Measurements from ENCODE around the gene TMEM154. TPM values are rescaled to one million over a fixed set of nuclear protein-coding genes. Genes with fewer than 3 reads are reported as not detected.
A peak's percentile ranks its signal among the peaks of the same experiment; 100 is the strongest.

Gene TMEM154
- total RNA-seq, 3 donors from 2014 or later (not counting 1 experiment from before 2014, with no cell fraction given), result 9.8 to 45.4 (median 10.5) TPM

DNA sequence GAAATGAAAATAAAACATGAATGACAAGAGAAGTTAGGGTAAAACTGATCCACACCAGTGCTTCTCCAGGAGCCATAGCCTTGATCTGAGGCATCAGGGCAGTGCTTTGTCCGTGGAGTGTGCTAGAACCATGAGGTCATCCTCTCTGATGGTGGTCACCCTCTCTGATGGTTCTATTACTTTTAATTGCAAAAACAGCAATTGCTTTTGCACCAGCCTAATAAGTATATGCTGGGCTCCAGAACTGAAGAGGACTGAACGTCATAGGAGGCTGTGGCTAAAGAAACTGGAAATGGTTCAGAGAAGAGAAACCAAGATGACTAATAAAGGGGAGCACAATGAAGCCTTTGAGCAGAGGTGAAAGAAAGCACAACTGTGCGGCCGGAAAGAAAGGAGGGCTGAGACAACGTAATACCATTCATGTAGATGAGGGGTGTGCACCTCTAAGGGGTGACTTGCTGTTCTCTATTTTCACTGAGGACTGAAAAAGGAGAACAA, 17.0 kb upstream of the TMEM154 start:
- Histone ChIP-seq H3K9me3 (ENCODE audit: control insufficient read depth, insufficient read depth, low read length) (no peaks in the 10 kb centered on the region), H3K27me3 (ENCODE audit: control insufficient read depth, insufficient read depth, low read length) (no peaks in the 10 kb centered on the region), H3K4me3 (ENCODE audit: low read length) (no peak overlapping the region), H3K4me1 (ENCODE audit: control insufficient read depth, insufficient read depth, low read length) (no peaks in the 10 kb centered on the region), H3K36me3 (ENCODE audit: control insufficient read depth, insufficient read depth, low read length) (no peaks in the 10 kb centered on the region), H3K27ac (ENCODE audit: low read length) (peak overlapping the region; percentile 15)
- H3K4me1 Mint-ChIP-seq, result peaks cover 6 to 7% of the 10 kb centered on the region in 2 donors
- DNase-seq (peak in 1 of 2 donors; percentile 69), ATAC-seq (peak; percentile 63 to 91 (median 81))
- 67% methylated on average over 5 of the region's 5 CpGs for WGBS (ENCODE audit: insufficient coverage)
- no peaks in the 10 kb centered on the region for H3K36me3 Mint-ChIP-seq
- intact Hi-C loops (cut with micrococcal nuclease), result no loop called here
- H3K9me3 Mint-ChIP-seq, result no peaks in the 10 kb centered on the region
- TF ChIP-seq, protein P1, sequence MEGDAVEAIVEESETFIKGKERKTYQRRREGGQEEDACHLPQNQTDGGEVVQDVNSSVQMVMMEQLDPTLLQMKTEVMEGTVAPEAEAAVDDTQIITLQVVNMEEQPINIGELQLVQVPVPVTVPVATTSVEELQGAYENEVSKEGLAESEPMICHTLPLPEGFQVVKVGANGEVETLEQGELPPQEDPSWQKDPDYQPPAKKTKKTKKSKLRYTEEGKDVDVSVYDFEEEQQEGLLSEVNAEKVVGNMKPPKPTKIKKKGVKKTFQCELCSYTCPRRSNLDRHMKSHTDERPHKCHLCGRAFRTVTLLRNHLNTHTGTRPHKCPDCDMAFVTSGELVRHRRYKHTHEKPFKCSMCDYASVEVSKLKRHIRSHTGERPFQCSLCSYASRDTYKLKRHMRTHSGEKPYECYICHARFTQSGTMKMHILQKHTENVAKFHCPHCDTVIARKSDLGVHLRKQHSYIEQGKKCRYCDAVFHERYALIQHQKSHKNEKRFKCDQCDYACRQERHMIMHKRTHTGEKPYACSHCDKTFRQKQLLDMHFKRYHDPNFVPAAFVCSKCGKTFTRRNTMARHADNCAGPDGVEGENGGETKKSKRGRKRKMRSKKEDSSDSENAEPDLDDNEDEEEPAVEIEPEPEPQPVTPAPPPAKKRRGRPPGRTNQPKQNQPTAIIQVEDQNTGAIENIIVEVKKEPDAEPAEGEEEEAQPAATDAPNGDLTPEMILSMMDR (IDR thresholded peaks at IDR 0.05), result no peak
- H3K4me3 Mint-ChIP-seq, result no peak overlapping the region
- H3K27me3 Mint-ChIP-seq (ENCODE audit: low read depth in 2 of 2), result peaks cover 8 to 17% of the 10 kb centered on the region in 2 donors
- H3K27ac Mint-ChIP-seq, result no peak overlapping the region

DNA sequence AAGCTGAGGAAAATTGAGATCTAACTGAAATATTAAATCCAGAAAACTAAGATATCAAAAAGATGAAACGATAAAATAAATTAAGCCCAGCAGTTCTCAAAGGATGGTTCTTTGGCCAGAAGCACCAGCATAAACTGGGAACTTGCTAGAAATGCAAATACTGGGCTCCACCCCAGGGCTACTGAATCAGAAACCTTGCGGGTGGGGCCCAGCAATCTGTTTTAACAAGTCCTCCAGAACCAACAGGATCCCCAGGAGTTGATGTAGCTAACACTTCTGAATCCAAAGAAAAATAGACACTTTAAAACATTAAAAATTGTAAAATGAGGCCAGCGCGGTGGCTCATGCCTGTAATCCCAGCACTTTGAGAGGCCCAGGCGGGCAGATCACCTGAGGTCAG, 14.1 kb upstream of the TMEM154 start:
- Mint-ChIP-seq H3K27ac (no peak overlapping the region), H3K36me3 (no peaks in the 10 kb centered on the region), H3K27me3 (ENCODE audit: low read depth in 2 of 2) (peaks cover 3% of the 10 kb centered on the region in 2 donors), H3K9me3 (no peaks in the 10 kb centered on the region), H3K4me1 (no peaks in the 10 kb centered on the region), H3K4me3 (no peak overlapping the region)
- H3K27me3 ChIP-seq (ENCODE audit: control insufficient read depth, insufficient read depth, low read length), result no peaks in the 10 kb centered on the region
- ATAC-seq (no peak), DNase-seq (no peak)
- H3K4me1 ChIP-seq (ENCODE audit: control insufficient read depth, insufficient read depth, low read length), result no peaks in the 10 kb centered on the region
- no peak overlapping the region for H3K4me3 ChIP-seq (ENCODE audit: low read length)
- H3K36me3 ChIP-seq (ENCODE audit: control insufficient read depth, insufficient read depth, low read length), result no peaks in the 10 kb centered on the region
- H3K27ac ChIP-seq (ENCODE audit: low read length), result no peak overlapping the region
- intact Hi-C loops (cut with micrococcal nuclease), result no loop called here
- H3K9me3 ChIP-seq (ENCODE audit: control insufficient read depth, insufficient read depth, low read length), result no peaks in the 10 kb centered on the region
- 95% methylated on average over 5 of the region's 5 CpGs for whole genome bisulfite sequencing (ENCODE audit: insufficient coverage)
- TF ChIP-seq, protein P1 (IDR thresholded peaks at IDR 0.05), result no peak

DNA sequence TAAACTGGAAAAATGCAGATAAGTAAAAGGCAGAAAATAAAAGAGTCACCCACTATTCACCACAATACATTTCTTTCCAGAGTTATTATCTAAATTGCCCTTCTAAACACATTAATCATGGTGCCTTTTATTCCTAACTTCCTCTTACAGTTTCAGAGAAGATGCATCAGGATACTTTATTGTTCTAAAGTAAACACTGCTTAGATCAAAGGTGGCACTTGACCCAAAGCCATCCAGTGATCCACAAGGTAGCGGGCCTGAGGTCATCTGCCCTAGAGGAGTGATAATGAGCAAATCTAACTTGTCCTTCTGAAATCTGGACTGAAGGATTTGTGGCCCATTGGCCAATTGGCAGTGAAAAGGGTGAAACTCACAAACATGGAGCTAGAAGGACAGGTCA, 12.0 kb upstream of the TMEM154 start:
- ATAC-seq, result no peak

More for the DNA sequence above, 12.0 kb upstream of the TMEM154 start:
- H3K27me3 ChIP-seq (ENCODE audit: control insufficient read depth, insufficient read depth, low read length), result no peaks in the 10 kb centered on the region
- Mint-ChIP-seq H3K4me1 (peaks cover 0 to 4% of the 10 kb centered on the region in 2 donors), H3K27ac (no peak overlapping the region), H3K36me3 (no peaks in the 10 kb centered on the region), H3K9me3 (no peaks in the 10 kb centered on the region), H3K27me3 (ENCODE audit: low read depth in 2 of 2) (peaks cover 3 to 10% of the 10 kb centered on the region in 2 donors), H3K4me3 (no peak overlapping the region)
- no peaks in the 10 kb centered on the region for H3K9me3 ChIP-seq (ENCODE audit: control insufficient read depth, insufficient read depth, low read length)
- H3K27ac ChIP-seq (ENCODE audit: low read length), result no peak overlapping the region
- TF ChIP-seq, protein P1 (IDR thresholded peaks at IDR 0.05), result no peak
- no peaks in the 10 kb centered on the region for H3K36me3 ChIP-seq (ENCODE audit: control insufficient read depth, insufficient read depth, low read length)
- DNase-seq, result no peak
- intact Hi-C loops (cut with micrococcal nuclease), result no loop called here
- H3K4me1 ChIP-seq (ENCODE audit: control insufficient read depth, insufficient read depth, low read length), result no peaks in the 10 kb centered on the region
- H3K4me3 ChIP-seq (ENCODE audit: low read length), result no peak overlapping the region
- WGBS (ENCODE audit: insufficient coverage), result 75% methylated on average over 1 of the region's 1 CpG

Measured in natural killer cell (primary cell).